GM19043 (cell line): ENCODE measurements around the gene MIXL1.
"Not testable (repeated sequence)": the region's sequence is repeated elsewhere in the genome, so short reads cannot be mapped to it uniquely, and the experiment has no call there.

Source experiments
- ATAC-seq: cut with Tn5 transposase; IDR thresholded peaks from one replicate; pipeline ENCODE4 v1.9.1; 2021; ENCODE audit warnings: low read depth; ENCODE audit not compliant: unreplicated experiment

MIXL1 gene

DNA sequence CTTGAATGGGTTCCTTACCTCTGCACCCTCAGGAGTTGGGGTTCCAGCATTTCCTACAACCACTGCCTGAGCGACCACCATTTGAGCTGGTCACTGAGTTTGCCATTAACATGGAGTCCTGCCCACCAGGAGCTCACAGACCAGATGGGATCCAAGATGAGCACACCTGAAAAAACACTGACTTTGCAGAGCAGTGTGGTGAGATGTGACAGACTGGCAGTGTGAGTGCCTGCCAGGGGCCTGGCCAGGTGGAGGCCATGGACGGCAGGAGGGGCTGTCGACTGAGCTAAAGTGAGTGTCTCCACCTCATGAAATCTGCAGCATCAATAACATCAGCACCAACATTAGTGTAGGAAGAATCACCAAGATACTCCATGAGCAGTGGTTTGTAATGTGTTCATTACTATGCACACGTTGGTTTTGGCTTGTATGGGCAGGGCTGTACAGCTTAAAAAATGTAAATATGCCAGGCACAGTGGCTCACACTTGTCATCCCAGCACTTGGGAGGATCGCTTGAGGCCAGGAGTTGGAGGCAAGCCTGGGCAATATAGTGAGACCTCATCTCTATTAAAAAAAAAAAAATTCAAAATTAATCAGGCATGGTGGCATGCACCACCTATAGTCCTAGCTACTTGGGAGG is 12.2 kb upstream of the MIXL1 start:
- ATAC-seq, result no peak

DNA sequence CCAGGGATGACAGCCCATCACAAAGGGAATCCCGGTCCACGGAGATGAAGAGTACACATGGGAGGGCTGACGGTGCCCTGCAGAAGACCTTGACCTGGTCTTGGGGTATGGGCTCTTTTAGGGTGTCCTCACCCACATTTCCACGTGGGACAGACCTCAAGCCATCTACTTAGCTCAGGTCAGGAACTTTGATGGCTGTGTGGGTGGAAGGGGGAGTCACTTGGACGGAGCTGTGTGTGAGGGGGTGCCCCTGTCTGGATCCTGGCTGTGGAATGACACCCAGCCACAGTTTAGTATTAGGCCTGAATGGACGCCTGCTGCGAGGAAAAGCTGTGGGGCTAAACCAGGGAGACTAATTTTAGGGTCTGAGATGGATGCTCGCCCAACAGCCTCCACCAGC is 10.9 kb upstream of the MIXL1 start:
- ATAC-seq, result no peak

- ATAC-seq, result no peak
These were observed 8.2 kb upstream of the MIXL1 start for GRCh38 chr1:226215239-226215638.

- ATAC-seq, result no peak
These were observed 7.4 kb upstream of the MIXL1 start for GRCh38 chr1:226216056-226216455.

DNA sequence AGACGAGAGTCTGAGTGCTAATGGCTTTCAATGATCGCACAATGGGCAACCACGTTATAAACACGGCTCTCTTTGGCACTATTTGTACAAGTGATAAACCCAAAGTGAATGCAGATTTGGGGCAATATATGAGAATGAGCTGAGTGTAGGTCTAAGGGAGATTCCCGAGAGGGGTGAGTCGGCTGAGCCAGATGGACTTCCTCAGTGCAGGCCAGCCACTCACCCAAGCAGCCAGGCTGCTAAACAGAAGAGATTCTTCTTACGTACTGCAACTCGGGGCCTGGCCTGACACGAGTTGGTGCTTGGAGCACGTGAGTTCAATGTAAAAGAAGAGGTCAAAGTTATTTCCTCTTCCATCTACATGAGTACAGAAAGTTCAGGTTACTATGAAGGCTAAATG is 6.2 kb upstream of the MIXL1 start:
- ATAC-seq, result no peak

GRCh38 chr1:226220473-226221189 is 2.8 kb upstream of the MIXL1 start:
- no peak for ATAC-seq

DNA sequence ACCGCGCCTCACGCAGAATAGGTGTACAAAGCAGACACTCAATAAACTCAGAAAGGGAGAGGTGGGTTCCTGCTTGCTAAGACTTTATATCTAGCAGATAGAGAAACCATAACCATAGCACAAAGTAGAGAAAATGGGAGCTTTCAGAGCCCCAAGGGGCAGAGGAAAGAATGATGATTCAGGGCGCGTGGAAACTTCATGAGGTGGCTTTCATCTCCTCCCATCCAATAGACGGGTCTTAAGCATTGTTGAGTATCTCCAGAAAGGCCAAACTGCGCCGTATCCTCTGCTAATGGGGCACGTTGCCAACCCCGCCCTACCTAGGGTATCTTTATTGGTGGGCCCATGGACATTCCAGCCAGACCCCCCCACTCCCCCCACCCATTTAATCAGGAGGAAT is 778 bp upstream of the MIXL1 start:
- no peak for ATAC-seq

- peak; percentile 54 for ATAC-seq
These were observed 351 bp downstream of the MIXL1 start for GRCh38 chr1:226223786-226224244.

GRCh38 chr1:226226601-226227000 is 3.1 kb downstream of the MIXL1 start:
- ATAC-seq, result no peak

DNA sequence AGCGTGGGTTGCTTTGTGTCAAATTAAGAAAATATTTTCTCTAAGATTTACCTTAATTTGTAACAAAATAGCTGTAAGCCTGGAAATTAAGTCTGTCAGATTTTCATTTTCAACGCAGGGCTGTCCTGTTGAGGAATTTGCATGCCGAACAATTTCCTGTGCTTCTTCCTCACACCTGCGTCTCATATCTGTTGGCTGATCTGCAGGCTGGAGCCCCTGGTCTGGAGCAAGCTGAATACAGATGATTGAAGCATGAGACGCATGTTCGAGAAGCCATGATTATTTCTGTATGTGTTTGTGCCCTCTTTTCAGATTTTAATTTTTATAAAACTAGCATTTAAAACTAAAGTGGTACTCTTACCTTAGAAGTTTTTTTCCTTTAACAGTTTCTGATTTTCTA is 9.8 kb downstream of the MIXL1 start:
- no peak for ATAC-seq

- ATAC-seq, result no peak
These were observed 10.3 kb downstream of the MIXL1 start for GRCh38 chr1:226233806-226234205.

- no peak for ATAC-seq
These were observed 13.4 kb downstream of the MIXL1 start for GRCh38 chr1:226236826-226237225.

DNA sequence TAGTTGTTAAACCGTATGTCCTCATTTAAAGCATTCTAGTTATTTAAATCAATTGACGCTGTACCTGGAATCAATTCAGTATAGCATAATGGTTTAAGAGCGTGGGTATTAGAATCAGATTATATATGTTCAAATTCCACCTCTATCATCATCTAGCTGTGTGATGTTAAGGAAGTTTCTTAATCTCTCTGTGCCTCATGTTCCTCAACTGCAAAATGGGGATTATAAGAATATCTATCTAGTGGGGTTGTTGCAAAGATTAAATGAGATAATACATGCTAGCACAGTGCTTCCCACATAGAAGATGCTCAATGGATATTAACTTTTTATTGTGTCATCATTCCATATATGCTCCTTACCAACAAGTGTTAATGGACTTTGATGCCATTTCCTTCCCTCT is 16.0 kb downstream of the MIXL1 start:
- ATAC-seq, result no peak

- ATAC-seq, result no peak
These were observed 24.6 kb downstream of the MIXL1 start for GRCh38 chr1:226248091-226248490.

DNA sequence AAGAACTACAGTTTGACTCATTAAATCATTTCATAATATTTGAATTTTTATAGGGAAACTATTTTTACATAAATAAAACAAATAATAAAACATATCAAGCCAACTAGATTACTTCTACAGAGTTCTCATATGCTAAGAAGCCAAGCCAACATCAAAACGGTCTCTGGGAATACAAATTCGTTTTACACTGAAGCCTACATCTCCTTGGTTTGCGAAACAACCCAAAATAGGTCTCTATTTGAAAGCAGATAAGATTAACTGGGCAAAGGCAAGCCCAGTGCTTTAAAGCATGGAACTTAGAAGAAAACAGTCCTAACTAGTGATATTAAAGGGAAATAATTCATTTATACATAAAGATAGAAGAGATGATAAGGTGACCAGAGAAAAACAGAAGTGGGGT is 25.3 kb downstream of the MIXL1 start:
- no peak for ATAC-seq

GRCh38 chr1:226250511-226250910 is 27.0 kb downstream of the MIXL1 start:
- ATAC-seq, result no peak

- not testable (repeated sequence) for ATAC-seq
These were observed 29.4 kb downstream of the MIXL1 start for GRCh38 chr1:226252841-226253240.

- ATAC-seq, result no peak
These were observed 30.5 kb downstream of the MIXL1 start for GRCh38 chr1:226253933-226254332.

DNA sequence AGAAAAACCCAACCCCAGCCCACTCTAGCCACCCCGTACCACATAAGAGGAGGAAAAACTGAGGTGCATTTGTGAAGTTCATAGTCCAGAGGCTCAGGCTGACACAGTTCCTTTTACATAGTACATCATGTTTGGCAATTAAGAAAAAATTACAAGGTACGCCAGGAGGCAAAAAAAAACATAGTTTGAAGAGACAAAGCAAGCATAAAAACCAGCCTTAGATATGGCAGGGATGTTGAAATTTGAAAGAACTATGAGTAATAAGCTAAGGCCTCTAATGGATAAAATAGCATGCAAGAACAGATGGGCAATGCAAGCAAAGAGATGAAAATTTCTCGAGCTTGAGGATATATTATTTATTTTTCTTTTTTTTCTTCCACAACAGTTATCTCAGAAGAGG is 31.9 kb downstream of the MIXL1 start:
- ATAC-seq, result no peak

DNA sequence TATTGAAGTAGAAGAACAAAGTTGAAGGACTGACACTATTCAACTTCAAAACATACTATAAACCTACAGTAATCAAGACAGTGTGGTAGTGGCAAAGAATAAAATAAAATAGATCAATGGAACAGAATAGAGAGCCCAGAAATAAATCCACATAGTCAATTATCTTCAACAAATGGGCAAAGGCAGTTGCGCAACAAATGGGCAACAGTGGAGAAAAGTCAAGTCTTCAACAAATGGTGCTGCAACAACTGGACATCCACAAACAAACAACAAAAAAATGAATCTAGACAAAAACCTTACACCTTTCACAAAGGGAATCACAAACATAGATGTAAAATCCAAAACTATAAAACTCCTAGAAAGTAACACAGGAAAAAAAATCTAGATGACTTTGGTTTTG is 38.4 kb downstream of the MIXL1 start:
- ATAC-seq, result no peak

DNA sequence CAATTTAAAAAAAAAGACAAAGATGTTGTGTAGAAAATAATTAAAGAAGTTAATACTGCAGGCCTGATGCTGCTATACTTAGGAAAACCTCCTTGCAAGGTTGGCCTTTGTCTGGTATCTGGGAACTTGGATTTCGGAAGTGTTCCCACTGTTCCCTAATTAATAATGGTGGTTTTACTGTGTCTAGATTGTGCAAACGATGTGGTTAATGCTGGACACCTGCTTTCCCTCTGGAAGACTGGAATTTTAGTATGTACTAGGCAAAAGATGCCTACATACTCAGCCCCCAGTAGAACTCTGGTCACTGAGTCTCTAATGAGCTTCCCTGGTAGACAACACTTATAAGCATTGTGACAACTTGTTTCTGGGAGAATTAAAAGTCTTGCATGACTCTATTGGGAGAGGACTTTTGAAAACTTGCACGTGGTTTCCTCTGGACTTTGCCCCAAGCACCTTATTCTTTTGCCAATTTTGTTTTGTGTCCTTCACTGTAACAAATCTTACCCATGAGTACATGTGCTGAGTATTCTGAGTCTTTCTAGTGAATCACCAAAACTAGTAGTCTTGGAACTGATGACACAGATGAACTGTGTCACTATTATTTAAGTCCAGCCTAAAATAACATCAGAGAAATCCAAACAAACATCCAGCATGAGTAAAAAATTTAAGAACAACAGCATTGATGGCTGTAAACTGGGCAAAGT is 45.1 kb downstream of the MIXL1 start:
- no peak for ATAC-seq
